Activated CD8-positive, alpha-beta T cell treated with anti-CD3 and anti-CD28 coated beads for 36 hours (primary cell): Measurements from ENCODE around the gene PIK3C2G. TPM values are rescaled to one million over a fixed set of nuclear protein-coding genes. Genes with fewer than 3 reads are reported as not detected.

ENCODE experiments used
- ATAC-seq: fragments of 200-7000 bp; cut with Tn5 transposase; one replicate; pipeline ENCODE4 v1.10.0; 2021; ENCODE audit warnings: mild to moderate bottlenecking, moderate library complexity
- CTCF ChIA-PET: fragments of 350-600 bp; sonication (Branson Sonifier 250); formaldehyde crosslinking; loops from one replicate; lab custom pipeline; 2021; ENCODE audit warnings: antibody characterized with exemption; lab: Charles Lee
- POLR2A ChIA-PET: fragments of 350-600 bp; sonication (Branson Sonifier 250); formaldehyde crosslinking; loops from one replicate; lab custom pipeline; 2021; ENCODE audit warnings: antibody characterized with exemption; lab: Charles Lee
- DNase-seq: peaks from one replicate; pipeline ENCODE4 v3.0.0-alpha.2; 2020
- H3K27ac Mint-ChIP-seq: one replicate; pipeline ENCODE4 v1.8.0; 2021; ENCODE audit warnings: mild to moderate bottlenecking, mixed read lengths
- H3K27me3 Mint-ChIP-seq: one replicate; pipeline ENCODE4 v1.8.0; 2021; ENCODE audit warnings: mixed read lengths
- H3K36me3 Mint-ChIP-seq: one replicate; pipeline ENCODE4 v1.8.0; 2021; ENCODE audit warnings: low read depth, mixed read lengths
- H3K4me1 Mint-ChIP-seq: one replicate; pipeline ENCODE4 v1.8.0; 2021; ENCODE audit warnings: low read depth, mixed read lengths
- H3K4me3 Mint-ChIP-seq: one replicate; pipeline ENCODE4 v1.8.0; 2021; ENCODE audit warnings: mild to moderate bottlenecking, moderate library complexity, mixed read lengths
- H3K9me3 Mint-ChIP-seq: one replicate; pipeline ENCODE4 v1.8.0; 2021; ENCODE audit warnings: mixed read lengths
- CTCF ChIP-seq: fragments of 200-600 bp; IDR thresholded peaks from one replicate; pipeline ENCODE4 v1.8.0; 2022; ENCODE audit warnings: antibody characterized with exemption, mild to moderate bottlenecking
- intact Hi-C: fragments of 100-400 bp; cut with micrococcal nuclease; formaldehyde crosslinking; loops from one replicate; pipeline ENCODE4 v1.10.0; 2022
- total RNA-seq, 2 experiments: library from RNA; stranded (reverse); gene quantifications; one replicate each; pipeline ENCODE4 v1.2.3, GENCODE V29; 2021

The PIK3C2G gene
- total RNA-seq, 2 experiments from 2014 or later = not detected

GRCh38 chr12:18419311-18419710, 158.0 kb downstream of the PIK3C2G start:
- POLR2A ChIA-PET = no interaction called here
- Mint-ChIP-seq H3K36me3 (no peaks in the 10 kb centered on the region), H3K27ac (no peak overlapping the region), H3K4me1 (no peaks in the 10 kb centered on the region), H3K27me3 (no peaks in the 10 kb centered on the region), H3K4me3 (no peak overlapping the region), H3K9me3 (no peaks in the 10 kb centered on the region)
- DNase-seq = no peak
- TF ChIP-seq CTCF = no peak
- ATAC-seq = no peak
- intact Hi-C loops = no loop called here
- CTCF ChIA-PET = no interaction called here

- Mint-ChIP-seq H3K27me3 (no peaks in the 10 kb centered on the region), H3K36me3 (no peaks in the 10 kb centered on the region), H3K4me3 (no peak overlapping the region), H3K9me3 (peaks cover 1% of the 10 kb centered on the region), H3K27ac (no peak overlapping the region), H3K4me1 (no peaks in the 10 kb centered on the region)
- ChIA-PET POLR2A (no interaction called here), CTCF (no interaction called here)
- DNase-seq (no peak), ATAC-seq (no peak)
- intact Hi-C loops = no loop called here
- TF ChIP-seq CTCF = no peak
Measured at GRCh38 chr12:18421867-18422266, 160.5 kb downstream of the PIK3C2G start.

- no peak for TF ChIP-seq CTCF
- Mint-ChIP-seq H3K36me3 (no peaks in the 10 kb centered on the region), H3K4me1 (no peaks in the 10 kb centered on the region), H3K27me3 (no peaks in the 10 kb centered on the region), H3K9me3 (peaks cover 1% of the 10 kb centered on the region), H3K27ac (no peak overlapping the region), H3K4me3 (no peak overlapping the region)
- no peak for DNase-seq
- CTCF ChIA-PET = no interaction called here
- intact Hi-C loops = no loop called here
- POLR2A ChIA-PET = no interaction called here
- ATAC-seq = no peak
Measured at GRCh38 chr12:18422871-18423270, 161.6 kb downstream of the PIK3C2G start.

GRCh38 chr12:18424857-18425256, 163.5 kb downstream of the PIK3C2G start:
- Mint-ChIP-seq H3K4me1 (no peaks in the 10 kb centered on the region), H3K27me3 (no peaks in the 10 kb centered on the region), H3K9me3 (peaks cover 1% of the 10 kb centered on the region), H3K4me3 (no peak overlapping the region), H3K27ac (no peak overlapping the region), H3K36me3 (no peaks in the 10 kb centered on the region)
- DNase-seq = no peak
- POLR2A ChIA-PET = no interaction called here
- no peak for TF ChIP-seq CTCF
- ATAC-seq = no peak
- CTCF ChIA-PET = no interaction called here
- intact Hi-C loops = no loop called here

GRCh38 chr12:18427520-18427919, 166.2 kb downstream of the PIK3C2G start:
- intact Hi-C loops = no loop called here
- Mint-ChIP-seq H3K27ac (no peak overlapping the region), H3K9me3 (peaks cover 1% of the 10 kb centered on the region), H3K36me3 (no peaks in the 10 kb centered on the region), H3K4me3 (no peak overlapping the region), H3K4me1 (no peaks in the 10 kb centered on the region), H3K27me3 (no peaks in the 10 kb centered on the region)
- CTCF ChIA-PET = no interaction called here
- no peak for TF ChIP-seq CTCF
- DNase-seq (no peak), ATAC-seq (no peak)
- POLR2A ChIA-PET = no interaction called here
